Astrocyte (in vitro differentiated cells and primary cell): ENCODE data around the gene CAPZB.

ENCODE experiments used
- EZH2 ChIP-seq: IDR thresholded peaks from 2 replicates; pipeline ENCODE4 v1.6.1; 2012; ENCODE audit warnings: mild to moderate bottlenecking, low read length, inconsistent platforms; ENCODE audit not compliant: insufficient read depth
- TF ChIP-seq, protein P1 (sequence below): IDR thresholded peaks from 2 replicates; pipeline ENCODE4 v1.5.1; 2011; ENCODE audit warnings: low read depth, mild to moderate bottlenecking, inconsistent platforms, low read length, moderate library complexity; ENCODE audit not compliant: insufficient read depth

DNA sequence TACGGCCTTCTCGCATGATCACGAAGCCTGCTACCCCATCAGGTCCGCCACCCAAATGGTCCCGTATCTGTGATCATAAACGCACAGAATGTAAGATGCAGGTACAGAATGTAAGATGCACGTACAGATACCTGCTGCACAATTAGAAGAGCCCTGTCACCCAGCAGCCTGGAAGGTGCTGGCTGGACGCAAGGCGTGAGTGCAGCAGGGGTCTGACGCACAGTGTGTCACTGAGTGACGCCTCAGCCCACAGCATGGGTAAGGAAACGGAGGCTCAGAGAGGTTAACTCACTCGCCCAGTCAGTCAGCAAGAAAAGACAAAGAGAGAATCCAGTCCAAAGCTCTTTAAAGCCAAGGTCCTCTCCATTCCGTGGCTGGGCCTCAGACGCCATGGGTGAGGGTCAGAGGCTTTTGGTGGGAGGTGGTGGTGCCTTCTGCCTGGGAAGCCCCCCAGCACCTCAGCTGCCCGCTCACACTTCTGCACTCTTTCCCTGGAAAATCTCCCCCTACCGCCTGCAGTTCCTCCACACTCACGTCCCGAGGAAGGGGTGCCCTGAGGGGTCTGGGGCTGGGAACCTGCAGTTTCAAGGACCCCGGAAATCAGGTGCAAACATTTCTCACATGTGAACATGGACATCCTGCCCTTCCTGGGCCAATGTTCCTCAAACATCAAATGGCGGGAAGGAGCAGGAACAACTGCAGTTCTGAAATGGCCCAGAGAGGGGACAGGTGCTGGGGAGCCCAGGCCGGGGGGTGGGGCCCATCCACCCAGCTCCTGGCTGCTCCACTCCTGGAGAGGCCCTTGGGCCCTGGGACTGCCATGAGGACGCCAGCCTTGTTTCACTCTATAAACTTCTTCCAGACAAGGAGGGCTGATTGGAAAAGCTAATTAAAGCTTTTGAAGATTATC lies 113.9 kb downstream of the CAPZB start:
- TF ChIP-seq, protein P1, sequence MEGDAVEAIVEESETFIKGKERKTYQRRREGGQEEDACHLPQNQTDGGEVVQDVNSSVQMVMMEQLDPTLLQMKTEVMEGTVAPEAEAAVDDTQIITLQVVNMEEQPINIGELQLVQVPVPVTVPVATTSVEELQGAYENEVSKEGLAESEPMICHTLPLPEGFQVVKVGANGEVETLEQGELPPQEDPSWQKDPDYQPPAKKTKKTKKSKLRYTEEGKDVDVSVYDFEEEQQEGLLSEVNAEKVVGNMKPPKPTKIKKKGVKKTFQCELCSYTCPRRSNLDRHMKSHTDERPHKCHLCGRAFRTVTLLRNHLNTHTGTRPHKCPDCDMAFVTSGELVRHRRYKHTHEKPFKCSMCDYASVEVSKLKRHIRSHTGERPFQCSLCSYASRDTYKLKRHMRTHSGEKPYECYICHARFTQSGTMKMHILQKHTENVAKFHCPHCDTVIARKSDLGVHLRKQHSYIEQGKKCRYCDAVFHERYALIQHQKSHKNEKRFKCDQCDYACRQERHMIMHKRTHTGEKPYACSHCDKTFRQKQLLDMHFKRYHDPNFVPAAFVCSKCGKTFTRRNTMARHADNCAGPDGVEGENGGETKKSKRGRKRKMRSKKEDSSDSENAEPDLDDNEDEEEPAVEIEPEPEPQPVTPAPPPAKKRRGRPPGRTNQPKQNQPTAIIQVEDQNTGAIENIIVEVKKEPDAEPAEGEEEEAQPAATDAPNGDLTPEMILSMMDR: no peak
- TF ChIP-seq EZH2: no peak
